Measurements from ENCODE around the gene GDAP2. TPM values are rescaled to one million over a fixed set of nuclear protein-coding genes. Genes with fewer than 3 reads are reported as not detected.
A peak's percentile ranks its signal among the peaks of the same experiment; 100 is the strongest.
"Not testable (repeated sequence)": the region's sequence is repeated elsewhere in the genome, so short reads cannot be mapped to it uniquely, and the experiment has no call there.

Gene GDAP2
- total RNA-seq, 1 donor from 2014 or later = 14.0 TPM

DNA sequence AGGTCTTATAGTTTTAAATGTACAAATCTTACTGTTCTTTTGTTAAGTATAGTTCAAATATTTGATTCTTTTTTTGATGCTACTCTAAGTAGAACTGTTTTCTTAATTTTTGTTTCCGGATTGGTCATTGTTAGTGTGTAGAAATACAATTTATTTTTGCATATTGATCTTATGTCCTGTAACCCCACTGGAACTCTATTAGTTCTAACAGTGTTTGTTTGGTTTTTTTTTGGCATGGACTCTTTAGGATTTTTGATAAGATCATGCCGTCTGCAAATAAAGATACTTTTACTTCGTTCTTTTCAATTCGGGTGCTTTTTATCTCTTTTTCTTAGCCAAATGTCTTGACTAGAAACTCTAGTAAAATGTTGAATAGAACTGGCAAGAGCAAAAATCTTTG lies 26.5 kb downstream of the GDAP2 start:
- DNase-seq (ENCODE audit: low read depth, low spot score) = no peak

DNA sequence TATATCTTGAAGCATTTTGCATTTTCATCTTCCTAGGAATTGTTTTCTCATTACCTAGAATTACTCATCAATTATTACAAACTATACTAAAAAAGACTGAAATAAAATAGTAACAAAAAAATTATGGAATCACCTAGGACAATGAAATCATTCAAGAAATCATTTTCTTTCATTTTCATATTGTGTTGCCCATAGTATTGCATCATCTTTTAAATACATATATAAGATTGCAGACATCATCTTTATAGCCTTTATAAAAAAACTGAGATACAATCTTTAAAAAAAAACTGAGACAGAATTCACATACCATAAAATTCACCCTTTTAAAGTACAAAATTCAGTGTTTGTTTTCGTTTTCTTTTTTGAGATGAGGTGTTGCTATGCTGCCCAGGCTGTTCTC lies 29.6 kb downstream of the GDAP2 start:
- DNase-seq (ENCODE audit: low read depth, low spot score) = no peak

DNA sequence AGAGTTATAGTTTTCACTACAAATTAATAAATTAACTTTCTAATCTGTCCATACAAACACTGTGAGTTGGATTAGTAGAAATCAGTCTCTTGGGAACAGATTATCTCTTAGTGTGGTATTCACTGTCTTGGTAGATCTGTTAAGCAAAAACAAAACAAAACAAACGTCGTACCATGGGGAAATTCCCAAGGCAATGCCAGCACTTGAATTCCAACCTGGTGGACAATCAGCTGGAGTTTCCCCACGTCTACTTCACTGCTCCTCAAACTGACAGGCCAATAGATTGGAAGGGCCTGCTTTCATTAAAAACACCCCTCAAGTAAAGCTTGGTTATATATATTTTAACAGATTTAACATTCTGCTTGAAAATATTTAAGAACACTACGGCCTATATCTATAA lies 31.9 kb downstream of the GDAP2 start:
- DNase-seq (ENCODE audit: low read depth, low spot score) = peak; percentile 3

GRCh38 chr1:117895482-117896114 lies 33.8 kb downstream of the GDAP2 start:
- DNase-seq (ENCODE audit: low read depth, low spot score) = peak; percentile 53

GRCh38 chr1:117894078-117894477 lies 35.3 kb downstream of the GDAP2 start:
- DNase-seq (ENCODE audit: low read depth, low spot score) = no peak

- DNase-seq (ENCODE audit: low read depth, low spot score) = no peak
Measured at GRCh38 chr1:117892512-117892911, 36.9 kb downstream of the GDAP2 start.

GRCh38 chr1:117890452-117890851 lies 39.0 kb downstream of the GDAP2 start:
- no peak for DNase-seq (ENCODE audit: low read depth, low spot score)

DNA sequence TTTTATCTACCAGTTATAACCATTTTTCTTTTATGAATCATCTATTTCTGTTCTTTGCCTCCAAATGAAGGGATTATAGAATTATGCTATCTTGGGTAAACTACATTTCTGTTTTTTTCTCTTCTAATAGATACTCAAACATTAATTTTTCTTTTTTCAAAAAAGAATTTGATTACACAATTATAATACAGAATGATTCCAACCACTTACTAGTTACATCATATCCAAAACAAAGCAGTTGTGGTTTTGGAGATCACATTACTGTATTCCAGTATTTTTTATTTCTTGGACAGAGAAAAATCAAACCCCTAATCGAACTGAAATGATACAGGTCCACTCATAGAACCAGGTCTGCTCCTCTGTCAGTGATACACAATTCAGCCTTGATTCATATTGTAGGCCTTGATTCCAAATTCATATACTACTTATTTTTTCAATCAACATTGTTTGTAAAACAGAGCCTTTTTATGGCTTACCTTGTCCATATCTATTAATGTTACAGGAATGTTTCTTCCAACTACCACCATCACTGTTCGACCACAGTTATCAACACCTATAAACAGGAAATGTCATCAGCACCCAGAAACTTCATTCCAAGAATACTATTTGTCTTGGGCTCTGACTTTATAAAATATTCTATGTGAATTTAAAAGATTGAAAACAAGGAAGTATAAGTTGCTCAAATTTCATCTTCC lies 43.2 kb downstream of the GDAP2 start:
- DNase-seq (ENCODE audit: low read depth, low spot score) = no peak

DNA sequence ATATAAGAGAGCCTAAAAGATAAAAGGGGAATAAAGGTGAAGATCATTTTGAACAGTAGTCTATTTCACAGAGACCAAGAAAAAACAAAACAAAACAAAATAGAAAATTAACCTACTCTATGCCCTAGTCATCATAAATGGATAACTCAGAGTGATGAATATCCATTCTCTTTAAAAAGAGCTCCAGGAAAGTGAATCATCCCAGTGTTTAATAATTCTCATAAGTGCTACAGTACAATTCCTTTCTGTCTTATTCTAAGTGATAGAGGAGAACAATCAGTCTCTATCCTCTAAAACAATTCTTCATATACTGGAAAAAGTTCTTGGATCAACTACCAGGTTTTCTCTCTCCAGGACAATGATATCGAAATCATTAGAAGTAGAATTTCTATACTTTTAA lies 45.8 kb downstream of the GDAP2 start:
- DNase-seq (ENCODE audit: low read depth, low spot score) = no peak

DNA sequence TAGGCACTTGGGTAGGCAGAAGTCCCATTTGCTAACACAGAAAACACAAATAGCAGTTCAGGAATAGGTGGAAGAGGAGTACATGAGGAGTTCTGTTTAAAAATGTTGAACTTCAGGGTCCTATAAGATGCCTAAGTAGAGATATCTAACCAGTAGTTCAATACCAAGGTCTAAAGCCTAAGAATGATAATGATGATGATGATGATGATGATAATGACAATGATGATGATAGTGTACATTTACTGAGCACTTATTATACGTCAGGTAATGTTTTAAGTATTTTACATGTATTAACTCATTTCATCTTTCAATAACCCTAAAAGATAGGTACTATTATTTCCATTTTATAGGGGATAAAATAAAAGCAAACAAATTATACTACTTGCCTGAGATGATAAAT lies 50.1 kb downstream of the GDAP2 start:
- DNase-seq (ENCODE audit: low read depth, low spot score) = no peak

DNA sequence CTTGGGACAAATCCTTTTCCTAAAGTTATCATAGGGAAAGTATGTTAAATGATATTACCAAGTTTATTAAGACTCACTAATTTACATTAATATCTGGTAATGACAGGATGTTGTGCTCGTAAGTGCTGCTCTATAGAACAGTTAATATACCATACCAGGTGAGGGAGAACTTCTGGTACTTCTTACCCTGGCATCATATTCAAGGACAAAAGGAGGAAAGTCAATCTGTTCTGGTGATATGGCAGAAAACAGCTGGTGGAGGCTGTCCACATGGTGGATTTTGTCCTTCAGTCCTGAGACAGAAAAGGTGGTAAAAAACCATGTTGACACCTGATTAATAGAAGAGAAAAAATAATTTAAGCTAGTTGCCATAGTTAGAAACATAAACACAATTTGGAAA lies 51.6 kb downstream of the GDAP2 start:
- no peak for DNase-seq (ENCODE audit: low read depth, low spot score)

- DNase-seq (ENCODE audit: low read depth, low spot score) = no peak
Measured at GRCh38 chr1:117871013-117871412, 58.4 kb downstream of the GDAP2 start.

GRCh38 chr1:117861694-117862093 lies 67.7 kb downstream of the GDAP2 start:
- DNase-seq (ENCODE audit: low read depth, low spot score) = no peak

GRCh38 chr1:117860896-117861610 lies 68.4 kb downstream of the GDAP2 start:
- DNase-seq (ENCODE audit: low read depth, low spot score) = no peak

GRCh38 chr1:117859901-117860300 lies 69.5 kb downstream of the GDAP2 start:
- no peak for DNase-seq (ENCODE audit: low read depth, low spot score)

DNA sequence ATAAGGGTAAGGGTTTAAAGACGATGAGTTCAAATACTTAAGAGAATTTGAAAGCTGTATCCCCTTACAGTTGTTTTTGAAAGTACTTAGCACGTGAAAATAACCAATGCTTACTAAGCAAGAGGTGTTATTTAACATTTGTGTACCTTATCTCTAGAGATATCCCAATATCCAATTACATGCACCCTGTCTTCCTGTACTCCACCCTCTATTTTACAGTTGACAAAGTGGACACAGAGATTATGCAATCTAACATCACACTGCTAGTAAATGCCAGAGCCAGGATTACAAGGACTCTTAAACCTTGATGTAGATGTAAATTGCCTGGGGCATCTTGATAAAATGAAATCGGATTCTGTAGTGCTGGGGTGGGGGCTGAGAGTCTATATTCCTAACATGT lies 72.0 kb downstream of the GDAP2 start:
- no peak for DNase-seq (ENCODE audit: low read depth, low spot score)

DNA sequence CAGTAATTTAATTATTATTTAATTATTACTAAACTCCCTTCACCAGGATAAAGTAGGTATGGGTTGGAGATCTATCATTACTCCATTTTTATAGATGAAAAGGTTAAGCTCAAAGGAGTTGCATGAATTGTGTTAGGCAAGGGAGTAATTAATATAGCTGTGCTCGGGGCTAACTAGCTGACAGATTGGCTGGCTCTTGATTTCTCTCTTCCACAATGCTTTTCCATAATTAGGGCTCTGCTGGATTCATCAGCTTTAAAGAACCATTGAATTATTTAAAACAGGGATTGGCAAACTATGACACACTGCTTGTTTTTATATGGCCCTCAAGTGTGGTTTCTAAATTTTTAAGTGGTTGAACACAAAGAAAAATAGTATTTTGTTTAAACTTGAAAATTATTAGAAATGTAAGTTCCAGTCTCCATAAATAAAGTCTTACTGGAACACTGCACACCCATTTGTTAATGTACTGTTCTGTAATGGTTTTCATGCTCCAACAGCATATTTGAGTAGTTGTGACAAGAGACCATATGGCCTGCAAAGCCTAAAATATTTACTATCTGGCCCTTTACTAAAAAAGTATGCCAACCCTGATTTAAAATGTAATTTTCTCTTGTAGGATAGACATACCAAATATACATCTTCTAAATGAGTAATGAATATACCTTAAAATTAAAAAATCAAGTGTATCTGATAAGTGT lies 76.4 kb downstream of the GDAP2 start:
- no peak for DNase-seq (ENCODE audit: low read depth, low spot score)

- DNase-seq (ENCODE audit: low read depth, low spot score) = no peak
Measured at GRCh38 chr1:117851687-117852086, 77.7 kb downstream of the GDAP2 start.

- DNase-seq (ENCODE audit: low read depth, low spot score) = no peak
Measured at GRCh38 chr1:117846674-117847425, 82.6 kb downstream of the GDAP2 start.

DNA sequence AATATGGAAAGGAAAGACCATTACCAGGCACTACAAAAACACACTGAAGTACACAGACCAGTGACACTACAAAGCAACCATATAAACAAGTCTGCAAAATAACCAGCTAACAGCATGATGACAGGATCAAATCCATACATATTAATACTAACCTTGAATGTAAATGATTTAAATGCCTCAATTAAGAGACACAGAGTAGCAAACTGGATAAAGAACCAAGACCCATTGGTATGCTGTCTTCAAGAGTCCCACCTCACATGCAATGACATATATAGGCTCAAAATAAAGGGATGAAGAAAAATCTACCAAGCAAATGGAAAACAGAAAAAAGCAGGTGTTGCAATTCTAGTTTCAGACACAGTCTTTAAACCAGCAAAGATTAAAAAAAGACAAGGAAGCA lies 84.9 kb downstream of the GDAP2 start:
- not testable (repeated sequence) for DNase-seq (ENCODE audit: low read depth, low spot score)

DNA sequence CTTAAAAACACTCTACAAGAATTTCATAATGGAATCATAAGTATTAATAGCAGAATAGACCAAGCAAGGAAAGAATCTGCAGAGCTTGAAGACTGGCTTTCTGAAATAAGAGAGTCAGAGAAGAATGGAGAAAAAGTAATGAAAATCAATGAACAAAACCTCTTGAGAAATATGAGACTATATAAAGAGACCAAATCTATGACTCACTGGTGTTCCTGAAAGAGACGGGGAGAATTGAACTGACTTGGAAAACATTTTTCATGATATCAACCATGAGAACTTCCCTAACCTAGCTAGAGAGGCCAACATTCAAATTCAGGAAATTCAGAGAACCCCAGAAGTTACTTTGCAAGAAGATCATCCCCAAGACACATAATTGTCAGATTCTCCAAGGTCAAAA lies 85.6 kb downstream of the GDAP2 start:
- DNase-seq (ENCODE audit: low read depth, low spot score) = no peak
